Colonic mucosa (tissue), 4 donors: Measurements from ENCODE around the gene PCBD1. TPM values are rescaled to one million over a fixed set of nuclear protein-coding genes. Genes with fewer than 3 reads are reported as not detected.

ENCODE experiments used
- DNase-seq: peaks from one replicate; pipeline ENCODE4 v3.0.0-alpha.2; 2020
- H3K27ac ChIP-seq: fragments of 200-600 bp; one replicate; pipeline ENCODE4 v1.8.0; 2021
- H3K27me3 ChIP-seq: fragments of 200-600 bp; one replicate; pipeline ENCODE4 v1.8.0; 2021
- H3K36me3 ChIP-seq: fragments of 200-600 bp; one replicate; pipeline ENCODE4 v1.8.0; 2021
- H3K4me1 ChIP-seq: fragments of 200-600 bp; one replicate; pipeline ENCODE4 v1.8.0; 2021; ENCODE audit warnings: mild to moderate bottlenecking
- H3K4me3 ChIP-seq: fragments of 200-600 bp; one replicate; pipeline ENCODE4 v1.8.0; 2021
- H3K9ac ChIP-seq, 2 donors: one replicate each; pipeline ENCODE4 v1.7.0; 2013; ENCODE audit warnings: control low read depth in 2 of 2, low read depth in 2 of 2, low read length in 2 of 2
- H3K9me3 ChIP-seq: fragments of 200-600 bp; one replicate; pipeline ENCODE4 v1.8.0; 2021
- CTCF ChIP-seq: fragments of 200-600 bp; IDR thresholded peaks from one replicate; pipeline ENCODE4 v1.8.0; 2022; ENCODE audit warnings: antibody characterized with exemption, mild to moderate bottlenecking
- intact Hi-C: fragments of 100-400 bp; cut with DNase I; formaldehyde crosslinking; loops from one replicate; pipeline ENCODE4 v1.14.1; 2022
- total RNA-seq, 2 donors: library from RNA; stranded (reverse); fragmentation: NEBNext Ultra II Directional in 1 of 2; extraction: Animal tissue kit (Norgen Biotek cat#: 25700) in 1 of 2; gene quantifications; one replicate each; pipeline ENCODE4 v1.2.1, GENCODE V29; 2021
- donor health status: healthy.
- donor health status: DM: no; HTN: no; CAD: no.
- donor health status: DM: no; HTN: no; CAD: no.

Gene PCBD1
- total RNA-seq, 2 donors from 2014 or later: 96.4 to 196 TPM

GRCh38 chr10:70903262-70903921 is 15.0 kb upstream of the PCBD1 start:
- H3K4me1 ChIP-seq: no peaks in the 10 kb centered on the region
- intact Hi-C loops: loop anchor here (5.0 kb wide), 2 partner anchors 304 to 384 kb away; no protein-coding TSS in a partner anchor
- H3K27ac ChIP-seq: no peak overlapping the region
- H3K4me3 ChIP-seq: no peak overlapping the region
- H3K9ac ChIP-seq: no peak overlapping the region
- no peaks in the 10 kb centered on the region for H3K27me3 ChIP-seq
- no peaks in the 10 kb centered on the region for H3K36me3 ChIP-seq
- no peaks in the 10 kb centered on the region for H3K9me3 ChIP-seq
- TF ChIP-seq CTCF: peak; percentile 86
- DNase-seq: peak; percentile 59

GRCh38 chr10:70902661-70903261 is 14.4 kb upstream of the PCBD1 start:
- no peaks in the 10 kb centered on the region for H3K4me1 ChIP-seq
- TF ChIP-seq CTCF: no peak
- H3K27me3 ChIP-seq: no peaks in the 10 kb centered on the region
- no peak overlapping the region for H3K27ac ChIP-seq
- no peaks in the 10 kb centered on the region for H3K9me3 ChIP-seq
- no peaks in the 10 kb centered on the region for H3K36me3 ChIP-seq
- H3K9ac ChIP-seq: no peak overlapping the region
- no peak for DNase-seq
- intact Hi-C loops: loop anchor here (5.0 kb wide), 2 partner anchors 305 to 385 kb away; no protein-coding TSS in a partner anchor
- no peak overlapping the region for H3K4me3 ChIP-seq

GRCh38 chr10:70901276-70901878 is 13.0 kb upstream of the PCBD1 start:
- intact Hi-C loops: loop anchor here (5.0 kb wide), 2 partner anchors 306 to 386 kb away; no protein-coding TSS in a partner anchor
- H3K9ac ChIP-seq: no peak overlapping the region

GRCh38 chr10:70899096-70899495 is 10.7 kb upstream of the PCBD1 start:
- no peak for DNase-seq

More at GRCh38 chr10:70901276-70901878, 13.0 kb upstream of the PCBD1 start:
- H3K4me1 ChIP-seq: no peaks in the 10 kb centered on the region
- DNase-seq: no peak
- no peaks in the 10 kb centered on the region for H3K27me3 ChIP-seq
- no peaks in the 10 kb centered on the region for H3K9me3 ChIP-seq
- no peak for TF ChIP-seq CTCF
- no peak overlapping the region for H3K4me3 ChIP-seq
- no peak overlapping the region for H3K27ac ChIP-seq
- H3K36me3 ChIP-seq: no peaks in the 10 kb centered on the region

More at GRCh38 chr10:70899096-70899495, 10.7 kb upstream of the PCBD1 start:
- no peak overlapping the region for H3K4me3 ChIP-seq
- no peaks in the 10 kb centered on the region for H3K27me3 ChIP-seq
- TF ChIP-seq CTCF: no peak
- no peaks in the 10 kb centered on the region for H3K4me1 ChIP-seq
- H3K9me3 ChIP-seq: no peaks in the 10 kb centered on the region
- H3K36me3 ChIP-seq: no peaks in the 10 kb centered on the region
- intact Hi-C loops: no loop called here
- H3K27ac ChIP-seq: no peak overlapping the region
- H3K9ac ChIP-seq: peak overlapping the region in 1 of 2 donors; percentile 34
